ENCODE measurements around the gene IL17RD.

IL17RD gene

DNA sequence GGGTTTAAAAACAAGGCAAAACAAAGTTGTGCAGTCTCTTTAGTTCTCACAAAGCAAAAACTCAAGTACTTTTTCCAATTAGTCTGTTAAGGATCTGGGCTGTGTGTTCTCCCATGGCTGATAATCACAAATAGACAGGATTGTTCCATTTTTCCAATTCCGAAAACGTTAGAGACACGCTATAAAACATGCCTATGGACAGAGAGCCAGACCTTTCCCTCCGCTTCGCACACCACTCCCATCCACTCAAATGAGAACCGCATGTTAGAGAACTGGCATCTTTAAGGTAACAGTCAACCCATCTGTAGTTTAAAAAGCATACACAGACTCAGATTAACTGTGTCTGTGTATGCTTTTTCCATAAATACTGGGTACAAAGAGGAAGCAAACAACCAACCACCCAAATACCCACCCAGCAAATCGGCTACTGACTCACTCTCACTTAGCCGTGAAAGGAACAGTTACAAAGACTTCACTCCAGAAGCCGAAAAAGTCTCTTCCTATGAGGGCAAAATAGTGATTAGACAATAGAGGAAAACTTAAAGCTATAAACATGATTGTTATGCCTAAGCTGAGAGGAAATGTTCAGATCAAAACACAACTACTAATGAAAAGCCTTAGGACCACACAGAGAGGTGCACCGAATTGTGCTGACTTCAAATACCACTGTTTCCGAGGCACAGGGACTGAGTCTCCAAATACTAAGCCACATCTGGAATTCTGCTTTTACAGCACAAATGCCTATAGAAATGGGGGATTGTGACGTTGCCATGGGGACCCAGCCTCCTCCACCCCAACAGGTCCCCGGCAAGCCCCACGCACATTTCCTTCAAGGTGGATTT lies 36.1 kb downstream of the IL17RD start:
- DNase-seq: no peak

DNA sequence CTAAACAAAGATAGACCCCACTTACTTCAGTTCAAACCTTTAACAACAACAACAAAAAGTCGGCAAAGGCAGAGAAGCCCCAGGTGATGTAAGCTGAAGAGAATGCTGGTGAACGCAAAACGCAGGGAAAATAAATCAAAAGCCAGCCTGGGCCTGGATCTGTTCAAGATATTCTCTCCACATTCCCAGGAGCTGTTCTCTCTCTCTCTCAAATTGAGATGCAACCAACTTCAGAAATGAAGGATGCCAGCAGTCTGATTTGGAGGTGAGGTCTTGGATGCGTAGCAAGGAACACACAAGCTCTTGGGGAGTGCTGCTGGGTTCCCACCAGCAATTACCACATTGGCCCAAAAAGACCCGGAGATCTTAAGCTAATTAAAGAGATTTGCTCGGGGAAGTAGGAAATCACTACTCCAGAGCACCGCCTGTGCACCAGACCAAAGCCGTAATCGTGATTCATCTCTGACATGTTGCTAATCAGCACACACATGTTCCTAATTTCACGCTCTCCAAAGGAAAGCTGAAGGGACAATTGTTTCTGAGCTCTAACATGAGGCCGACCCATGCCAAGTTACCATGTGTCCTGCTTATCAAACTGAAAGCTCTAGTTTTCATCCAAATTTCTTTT lies 37.1 kb downstream of the IL17RD start:
- DNase-seq: no peak

DNA sequence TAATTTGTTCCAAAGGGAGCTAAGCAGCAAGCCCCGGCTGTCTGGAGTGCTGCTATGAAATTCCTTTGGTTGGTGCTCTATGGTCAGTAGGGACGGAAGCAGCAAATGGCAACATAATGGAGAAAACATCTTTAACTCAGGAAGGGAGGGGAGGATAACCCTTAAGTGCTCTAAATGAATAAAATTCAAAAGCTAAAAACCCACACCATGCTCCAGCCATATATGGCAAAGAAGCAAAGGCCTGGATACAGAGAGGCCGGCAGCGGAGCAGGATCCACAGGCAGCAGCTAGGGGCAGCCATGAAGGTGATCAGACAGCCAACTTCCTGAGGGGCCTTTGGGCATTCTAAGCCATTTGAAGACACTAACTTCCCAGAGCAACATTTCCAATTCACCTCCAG lies 38.9 kb downstream of the IL17RD start:
- DNase-seq: no peak

DNA sequence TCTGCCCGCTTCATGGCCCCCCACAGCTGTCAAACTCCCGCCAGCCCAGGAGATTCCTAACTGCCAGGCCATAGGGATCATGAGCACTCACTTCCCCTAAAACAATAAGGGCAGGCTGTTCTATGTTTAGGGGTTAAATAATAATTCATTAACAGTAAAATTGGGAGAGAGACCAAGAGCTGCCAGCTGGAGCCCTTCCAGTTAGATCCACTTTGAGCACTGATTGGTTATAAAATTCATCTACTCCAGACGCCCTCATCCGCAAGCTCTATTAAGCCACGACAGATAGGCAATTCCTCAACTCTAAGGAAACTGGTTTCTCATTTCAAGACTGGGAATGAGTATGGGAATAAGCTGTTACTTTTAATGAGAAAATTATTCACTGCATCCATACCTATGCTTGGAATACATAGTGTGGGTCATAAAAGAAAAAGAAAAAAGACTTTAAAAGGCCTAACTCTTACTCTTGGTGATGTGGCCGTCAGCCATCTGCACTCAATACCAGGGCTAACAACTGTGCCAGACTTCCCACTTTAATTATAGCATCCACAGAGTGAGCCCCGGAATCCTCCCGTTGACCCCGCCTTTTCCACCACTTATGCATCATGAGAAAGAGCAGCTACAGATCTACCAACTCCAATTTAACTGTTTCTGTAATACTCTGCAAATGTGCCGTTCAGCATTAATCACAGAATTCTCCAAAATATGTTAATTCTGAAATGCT lies 44.5 kb downstream of the IL17RD start:
- DNase-seq: no peak

DNA sequence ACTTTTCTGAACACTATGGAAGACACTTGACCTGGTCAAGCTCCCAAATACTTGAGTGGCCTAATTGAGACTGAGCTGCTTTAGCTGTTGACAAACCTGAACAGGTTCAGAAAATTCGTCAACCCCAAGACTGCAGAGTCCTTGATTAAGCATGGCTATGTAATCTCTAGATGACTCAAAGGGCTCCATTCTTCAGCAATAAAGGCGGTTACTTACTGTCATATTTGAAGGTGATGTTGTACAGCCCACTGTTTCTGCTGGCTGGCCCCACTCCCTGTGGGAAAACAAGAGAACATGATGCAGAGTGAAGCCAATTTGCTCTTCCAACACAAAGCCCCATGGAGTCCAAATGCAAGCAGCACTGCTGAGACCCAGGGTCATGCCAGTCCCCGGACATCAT lies 45.1 kb downstream of the IL17RD start:
- DNase-seq: no peak

DNA sequence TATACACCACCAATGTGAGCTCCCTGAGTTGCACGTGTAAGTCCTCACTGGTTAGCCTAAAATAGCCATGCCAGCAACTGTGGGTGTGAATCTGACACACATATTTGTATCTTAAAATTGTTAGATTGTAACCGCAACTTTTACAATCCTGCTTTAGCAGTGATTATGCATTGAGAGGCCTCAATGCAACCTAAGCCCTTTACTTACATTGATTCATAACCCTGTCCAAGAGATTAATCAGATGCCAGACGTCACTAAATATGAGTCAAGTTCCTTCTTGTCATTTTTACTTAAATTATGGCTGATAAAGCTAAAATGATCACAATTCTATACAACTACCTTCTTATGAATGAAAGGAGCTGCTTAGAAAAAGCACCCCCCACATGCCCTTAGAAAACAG lies 46.9 kb downstream of the IL17RD start:
- DNase-seq: no peak

DNA sequence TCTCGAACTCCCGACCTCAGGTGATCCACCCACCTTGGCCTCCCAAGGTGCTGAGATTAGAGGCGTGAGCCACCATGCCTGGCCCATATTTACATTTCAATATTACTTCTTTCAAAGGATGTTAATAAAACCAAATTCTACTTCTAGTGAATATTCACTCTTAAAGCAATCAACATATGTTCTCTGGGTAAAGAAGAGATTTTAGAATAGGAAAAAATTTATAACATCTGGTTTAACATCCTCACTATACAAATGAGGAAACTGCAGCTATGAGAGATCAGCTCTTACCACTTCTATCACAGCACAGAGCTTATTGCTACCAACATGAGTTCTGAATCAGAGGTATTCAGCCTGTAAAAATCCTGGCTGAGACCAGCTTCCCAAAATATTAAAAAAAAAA lies 48.7 kb downstream of the IL17RD start:
- no peak for DNase-seq

DNA sequence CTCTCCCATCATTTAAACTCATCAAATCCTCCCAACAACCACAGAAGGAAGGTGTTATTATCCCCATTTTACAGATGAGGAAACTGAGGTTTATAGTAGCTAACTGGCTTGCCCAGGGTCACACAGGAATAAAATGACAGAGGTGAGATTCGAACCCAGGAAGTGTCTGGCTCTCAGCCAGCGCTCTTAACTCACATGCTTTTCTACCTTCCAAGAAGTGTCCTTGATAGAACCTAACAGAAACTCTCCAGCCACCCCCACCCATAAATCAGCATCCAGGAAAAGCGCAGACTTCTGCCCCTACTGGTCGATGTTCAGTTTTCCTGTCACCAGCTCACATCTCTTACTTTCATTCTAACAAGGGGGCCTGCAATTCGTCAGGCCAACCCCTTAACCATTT lies 52.9 kb downstream of the IL17RD start:
- DNase-seq: no peak

DNA sequence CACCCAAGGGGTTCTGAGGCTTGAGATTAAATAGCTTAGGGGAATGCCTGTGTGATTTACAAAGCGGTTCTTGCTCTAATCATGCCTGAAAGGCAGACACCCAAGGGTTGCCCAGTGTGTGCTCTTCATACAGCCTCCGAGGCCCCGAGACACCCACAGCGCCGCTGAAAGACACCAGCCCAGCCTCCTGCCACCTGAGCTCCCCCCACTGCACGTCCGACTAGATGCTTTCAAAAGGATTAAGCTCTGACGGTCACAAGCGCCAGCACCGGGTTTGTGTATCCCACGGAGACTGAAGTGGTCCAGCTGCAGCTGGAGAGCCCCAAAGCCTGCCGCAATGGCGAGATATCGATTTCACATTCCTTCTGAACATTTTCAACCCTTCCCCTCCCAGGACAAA lies 54.4 kb downstream of the IL17RD start:
- DNase-seq: no peak

DNA sequence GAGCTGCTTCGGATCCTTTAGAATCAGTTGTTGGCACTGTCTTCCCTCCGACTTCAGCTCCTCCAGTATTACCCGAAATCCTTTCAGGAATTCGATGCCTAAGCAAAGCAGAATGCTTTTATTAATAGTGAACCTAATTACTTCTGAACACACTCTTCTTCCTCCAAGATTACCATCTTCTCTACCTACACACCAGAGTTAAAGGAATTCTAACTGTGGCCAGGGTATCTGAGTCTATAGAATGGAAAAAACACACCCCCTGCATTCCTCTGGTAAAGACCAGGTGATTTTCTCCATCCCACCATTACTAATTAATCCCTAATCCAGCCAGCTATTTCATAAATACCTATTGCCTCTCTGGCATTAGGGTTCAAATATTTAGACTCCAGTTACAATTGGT lies 54.9 kb downstream of the IL17RD start:
- no peak for DNase-seq

DNA sequence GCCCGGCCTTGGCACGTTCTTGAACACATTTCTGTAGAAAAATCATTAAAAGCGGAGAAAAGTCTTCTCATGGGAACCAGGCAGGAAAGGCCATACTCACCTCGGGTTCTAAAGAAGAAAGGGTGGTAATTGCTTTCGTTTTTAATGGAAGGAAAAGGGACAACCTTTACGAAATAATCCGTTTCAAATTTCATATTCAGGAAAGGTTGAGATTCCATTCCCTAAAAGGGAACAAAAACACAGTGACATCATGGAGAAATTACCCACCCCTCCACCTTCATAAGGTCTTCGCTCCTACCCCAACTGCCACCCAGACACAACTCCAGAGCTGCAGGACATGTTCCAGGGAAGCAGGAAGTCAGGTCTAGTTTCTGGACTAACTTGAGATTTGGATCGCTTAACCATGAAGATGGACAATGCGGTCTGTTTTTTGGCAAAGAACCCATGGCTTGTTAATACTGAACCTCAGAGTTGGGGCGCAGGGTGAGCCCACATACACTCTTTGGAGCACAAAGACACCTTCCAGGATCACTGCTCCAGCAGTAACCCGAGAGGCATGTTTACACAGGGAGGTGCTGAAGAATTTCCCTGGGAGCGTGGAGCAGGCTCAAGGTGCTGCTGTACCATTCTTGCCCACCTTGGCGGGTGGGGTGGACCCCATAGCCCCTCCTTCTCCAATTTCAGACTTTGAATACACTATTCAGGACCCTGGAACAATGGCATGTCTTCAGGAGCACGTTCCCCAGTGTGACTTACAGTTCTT lies 55.5 kb downstream of the IL17RD start:
- DNase-seq: no peak

DNA sequence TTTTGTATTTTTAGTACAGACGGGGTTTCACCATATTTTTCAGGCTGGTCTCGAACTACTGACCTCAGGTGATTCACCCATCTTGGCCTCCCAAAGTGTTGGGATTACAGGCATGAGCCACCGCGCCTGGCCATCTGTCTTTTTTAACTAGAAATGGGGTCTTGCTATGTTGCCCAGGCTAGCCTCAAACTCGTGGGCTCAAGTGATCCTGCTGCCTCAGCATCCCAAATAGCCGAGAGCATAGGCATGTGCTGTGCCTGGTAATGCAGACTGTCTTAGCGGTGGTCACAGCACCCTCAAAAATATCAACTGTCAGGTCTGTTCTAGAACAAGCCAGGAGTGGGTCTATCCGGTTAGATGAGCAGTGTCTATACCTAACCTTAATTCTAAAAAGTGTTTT lies 56.5 kb downstream of the IL17RD start:
- DNase-seq: no peak

DNA sequence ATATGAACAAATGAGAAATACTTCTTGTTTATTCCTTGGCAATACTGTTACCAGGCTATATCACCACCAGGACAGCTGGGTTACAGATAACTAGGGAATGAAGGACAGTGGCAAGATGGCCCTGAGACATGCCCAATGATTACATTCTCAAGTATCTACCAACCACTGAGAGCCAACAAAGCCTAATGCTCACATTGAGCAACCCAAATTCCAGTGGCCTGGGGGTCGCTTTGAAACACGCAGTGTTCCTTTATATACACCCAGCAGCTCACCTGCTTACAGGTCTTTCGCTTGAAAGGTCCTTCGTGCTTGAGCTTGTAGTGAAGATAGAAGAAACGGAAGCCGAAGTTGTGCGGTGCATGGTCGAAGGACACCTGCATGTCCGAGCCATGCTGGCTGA lies 59.6 kb downstream of the IL17RD start:
- DNase-seq: no peak

DNA sequence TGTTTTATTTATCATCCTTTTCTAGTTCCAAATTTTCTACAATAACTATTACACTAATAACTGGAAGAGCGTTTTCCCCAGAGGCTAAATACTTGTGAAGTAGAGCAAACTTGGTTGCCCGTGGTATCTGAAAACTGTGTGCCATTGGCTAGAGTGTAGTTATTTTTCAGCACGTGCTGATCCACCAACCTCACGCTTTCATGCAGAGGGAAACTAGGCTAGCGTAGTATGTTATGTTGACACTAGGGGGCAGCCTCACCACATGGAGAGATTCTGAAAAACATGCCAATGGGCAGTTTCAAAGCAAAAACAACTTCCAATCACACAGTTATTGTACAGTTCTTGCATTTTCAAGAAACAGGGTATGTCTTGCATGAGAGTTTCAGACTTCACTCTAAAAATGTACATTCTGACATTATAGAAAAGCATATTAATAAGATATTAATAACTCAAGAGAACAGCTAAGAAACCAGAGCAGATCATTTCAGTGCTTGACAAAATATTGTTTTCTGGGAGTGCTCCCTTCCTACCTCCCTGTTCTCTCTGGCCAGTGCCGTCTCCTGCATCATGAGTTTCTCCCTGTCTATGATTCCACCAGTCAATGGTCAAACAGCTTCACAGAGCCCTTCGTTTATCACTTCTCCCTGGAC lies 65.0 kb downstream of the IL17RD start:
- peak; percentile 17 to 77 for DNase-seq

DNA sequence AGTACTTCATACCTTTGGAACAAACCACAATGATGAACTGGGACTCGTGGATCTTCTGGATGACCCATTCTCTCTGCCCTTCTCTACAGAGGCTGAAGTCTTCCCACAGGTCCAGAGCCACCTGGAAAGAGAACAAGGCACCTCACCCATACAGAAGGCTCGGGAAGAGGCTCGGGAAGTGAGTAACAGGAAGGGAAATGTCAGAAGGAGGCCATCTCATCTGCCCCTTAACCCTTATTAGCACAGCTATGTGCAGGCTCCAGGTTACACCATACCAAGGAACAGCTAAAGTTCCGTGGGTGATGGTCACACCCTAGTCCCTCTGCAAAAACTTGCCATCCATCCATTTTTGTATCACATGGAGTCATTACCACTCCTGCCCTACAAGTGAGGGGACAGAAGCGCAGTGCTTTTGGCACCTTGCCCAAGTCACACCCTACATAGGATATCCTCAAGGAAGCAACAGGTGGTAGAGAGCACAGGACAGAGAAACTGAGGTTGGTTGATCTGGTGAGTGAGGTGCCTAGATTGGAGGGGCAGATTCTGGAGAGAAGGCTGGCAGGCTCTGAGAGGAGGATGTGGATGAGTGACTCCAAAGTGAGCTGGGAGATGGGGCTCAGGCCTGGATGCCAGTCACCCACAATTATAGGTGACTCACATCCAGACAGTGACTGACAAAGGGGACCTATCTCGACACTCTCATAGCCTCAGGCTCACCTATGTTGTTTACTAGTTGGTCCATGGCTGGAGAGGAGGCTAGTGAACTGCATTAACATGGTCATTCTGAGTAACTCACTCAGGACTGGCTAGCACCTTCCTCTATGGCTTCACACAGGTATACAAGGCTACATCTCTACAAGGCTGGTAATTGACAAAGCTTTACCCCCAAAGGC lies 66.5 kb downstream of the IL17RD start:
- no peak for DNase-seq

DNA sequence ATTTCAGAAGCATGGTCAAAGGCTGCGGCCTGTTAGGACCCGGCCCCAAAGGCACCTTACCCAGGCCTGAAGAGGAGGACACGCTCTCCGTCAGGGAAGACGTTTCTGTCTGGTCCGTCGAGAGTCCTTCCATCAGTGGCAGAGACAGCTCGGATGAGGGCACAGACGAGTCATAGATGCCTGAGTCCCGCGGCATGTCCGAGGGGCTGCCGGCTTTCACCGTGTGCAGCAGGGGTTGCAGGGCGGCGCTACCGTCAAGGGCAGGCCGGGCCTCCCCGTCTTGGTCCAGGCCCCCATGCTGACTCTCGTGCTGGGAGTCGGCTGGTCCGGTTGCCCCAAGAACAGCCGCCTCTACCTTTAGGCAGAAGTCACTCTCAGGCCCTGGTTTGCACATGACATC lies 67.6 kb downstream of the IL17RD start:
- no peak for DNase-seq

DNA sequence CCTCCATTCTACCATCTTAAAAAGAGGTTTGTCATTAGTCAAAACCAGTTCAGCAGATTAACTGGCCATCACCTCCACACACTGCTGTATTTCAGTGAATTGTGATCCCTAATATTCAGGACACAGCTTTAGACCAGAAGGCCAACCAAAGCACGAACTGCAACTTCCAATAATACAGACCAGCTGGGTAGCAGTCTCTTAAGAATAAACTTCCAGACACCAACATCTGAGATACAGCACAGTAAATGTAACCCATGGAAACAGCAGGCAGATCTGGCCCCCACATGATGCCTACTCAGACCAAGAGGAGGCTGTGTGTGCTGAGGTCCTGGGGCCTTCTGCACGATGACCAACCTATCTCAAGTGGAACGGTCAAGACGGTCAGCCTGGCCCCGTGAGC lies 69.8 kb downstream of the IL17RD start:
- DNase-seq: no peak

DNA sequence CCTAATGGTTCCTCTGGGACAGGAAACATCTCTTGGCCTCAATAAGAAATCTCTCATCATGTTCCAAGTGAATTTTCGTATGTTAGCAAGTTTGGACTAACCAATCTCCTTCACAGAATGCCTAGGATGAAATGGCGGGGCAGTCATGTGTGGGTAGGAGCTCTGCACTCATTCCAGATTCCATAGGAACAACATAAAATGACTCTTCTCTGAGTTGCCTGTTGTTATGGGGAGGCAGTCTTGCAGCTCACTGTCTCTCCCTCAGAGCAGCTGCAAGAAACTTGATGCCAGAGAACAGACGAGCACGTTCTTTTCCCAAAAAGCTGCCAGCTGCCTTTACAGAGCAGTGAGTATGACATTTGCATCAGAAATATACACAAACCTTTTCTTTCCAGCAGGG lies 70.6 kb downstream of the IL17RD start:
- peak; percentile 15 to 28 for DNase-seq

DNA sequence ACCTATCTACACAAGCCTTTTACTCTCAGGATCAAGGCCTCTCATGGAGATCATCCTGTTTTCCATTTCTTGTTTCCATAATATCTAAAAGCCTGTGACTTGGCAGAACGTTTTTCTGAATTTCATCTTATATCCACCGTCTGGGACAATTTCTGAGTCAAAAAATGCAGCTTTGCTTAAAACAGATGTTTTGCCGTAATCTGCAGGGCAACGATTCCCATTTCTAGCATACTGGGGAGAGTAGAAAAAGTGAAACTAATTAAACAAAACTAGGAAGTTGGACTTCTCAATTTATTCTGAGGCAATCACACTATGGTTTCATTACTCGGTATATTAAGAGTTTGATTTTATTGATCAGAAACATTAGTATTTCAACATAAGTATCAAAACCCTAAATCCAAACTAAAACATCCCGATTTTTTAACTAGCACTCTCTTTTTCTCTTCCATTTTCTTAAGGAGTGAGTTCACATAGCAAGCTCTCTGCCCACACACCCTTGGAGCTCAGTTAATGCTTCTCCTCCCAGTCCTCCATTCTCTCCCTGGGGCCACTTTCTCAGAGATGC lies 71.1 kb downstream of the IL17RD start:
- DNase-seq: no peak

DNA sequence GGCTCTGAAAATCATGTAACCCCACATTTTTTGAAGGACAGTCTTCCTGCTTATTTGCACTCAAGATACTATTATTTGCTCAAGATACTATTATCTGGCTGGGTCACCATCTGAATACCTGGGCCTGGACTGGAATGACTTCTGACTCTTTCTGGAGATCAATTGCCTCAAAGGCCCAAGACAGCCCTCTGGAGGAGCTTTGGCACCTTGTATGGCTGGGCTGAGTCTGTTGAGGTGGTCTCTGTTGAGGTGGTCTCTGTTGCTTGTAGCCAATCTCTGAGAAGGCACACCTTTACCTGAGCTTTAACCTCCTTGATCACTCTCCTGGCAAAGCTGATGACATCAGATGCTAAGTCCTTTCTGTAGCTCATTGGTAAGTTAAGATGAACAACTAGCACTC lies 71.7 kb downstream of the IL17RD start:
- DNase-seq: no peak

DNA sequence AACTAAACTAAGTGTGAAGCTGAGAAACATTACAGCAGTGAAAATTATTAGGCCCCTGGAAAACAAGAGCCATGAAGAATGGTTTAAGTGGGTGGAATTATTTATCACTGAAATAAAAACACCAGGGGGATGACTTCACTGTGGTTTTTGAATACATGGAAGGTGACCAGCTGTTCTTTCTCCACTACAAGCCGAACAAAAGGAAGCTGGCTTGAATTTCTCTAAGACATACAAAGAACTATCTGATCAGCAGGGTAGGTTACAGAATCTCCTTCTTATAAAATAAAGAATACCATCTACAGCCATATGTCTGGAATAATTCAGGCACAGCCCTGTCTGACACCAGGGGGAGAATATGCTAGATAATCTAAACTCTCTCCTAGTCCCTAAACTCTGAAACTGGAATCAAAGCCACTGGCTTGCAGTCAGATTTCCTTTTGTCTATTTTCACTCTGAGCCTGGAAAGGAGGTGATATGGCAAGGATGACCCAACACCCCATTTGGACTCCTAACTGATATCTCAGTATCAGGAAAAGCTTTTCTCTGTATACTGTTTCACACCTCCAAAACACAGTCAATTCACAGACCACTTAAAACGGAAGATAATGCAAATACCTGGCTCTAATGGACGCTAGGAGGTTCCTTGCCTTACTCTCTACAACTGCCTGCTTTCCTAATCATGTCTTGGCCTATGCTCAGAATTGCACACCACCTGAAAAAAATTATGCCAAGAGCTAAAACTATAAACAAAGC lies 73.5 kb downstream of the IL17RD start:
- no peak for DNase-seq

All from NCI-H526 (cell line).